Effector memory CD8-positive, alpha-beta T cell (primary cell): Measurements from ENCODE around the gene TICRR.

ENCODE experiments used
- ATAC-seq: fragments of 150-1000 bp; cut with Tn5 transposase; replicated peaks from 2 replicates; pipeline ENCODE4 v1.10.0; 2021; ENCODE audit warnings: mild to moderate bottlenecking, moderate library complexity
- DNase-seq, 3 experiments: peaks; one replicate each; pipeline ENCODE4 v3.0.0; 2021
- H3K27ac Mint-ChIP-seq, 2 donors: one replicate each; pipeline ENCODE4 v1.8.0; 2022; ENCODE audit warnings: mild to moderate bottlenecking in 2 of 2, mixed read lengths in 2 of 2, moderate library complexity in 2 of 2
- H3K27me3 Mint-ChIP-seq, 2 donors: one replicate each; pipeline ENCODE4 v1.8.0; 2022; ENCODE audit warnings: mixed read lengths in 2 of 2
- H3K36me3 Mint-ChIP-seq: one replicate; pipeline ENCODE4 v1.8.0; 2022; ENCODE audit warnings: mild to moderate bottlenecking, moderate library complexity, mixed read lengths; ENCODE audit not compliant: insufficient read depth
- H3K4me1 Mint-ChIP-seq, 2 donors: one replicate each; pipeline ENCODE4 v1.8.0; 2022; ENCODE audit warnings: low read depth in 2 of 2, mixed read lengths in 2 of 2
- H3K4me3 Mint-ChIP-seq, 2 donors: one replicate each; pipeline ENCODE4 v1.8.0; 2022; ENCODE audit warnings: mild to moderate bottlenecking in 2 of 2, mixed read lengths in 2 of 2, moderate library complexity in 2 of 2
- H3K9me3 Mint-ChIP-seq, 2 donors: one replicate each; pipeline ENCODE4 v1.8.0; 2022; ENCODE audit warnings: mixed read lengths in 2 of 2

TICRR gene

DNA sequence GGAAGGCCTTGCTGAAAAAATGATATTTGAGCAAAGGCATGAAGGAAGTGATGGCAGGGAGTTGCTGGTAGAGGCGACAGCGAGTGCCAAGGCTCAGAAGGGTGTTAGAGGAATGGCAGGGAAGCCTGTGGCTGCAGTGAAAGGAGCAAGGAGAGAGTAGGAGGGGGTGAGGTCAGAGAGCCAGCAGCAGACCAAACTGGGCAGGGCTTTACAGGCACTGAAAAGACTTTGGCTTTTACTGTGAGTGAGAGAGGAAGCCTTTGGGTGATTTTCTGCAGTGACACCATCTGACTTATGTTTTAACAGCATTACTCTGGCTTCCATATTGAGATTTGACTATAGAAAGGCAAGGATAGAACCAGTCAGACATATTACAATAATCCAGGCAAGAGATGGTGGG is 11.4 kb downstream of the TICRR start:
- Mint-ChIP-seq H3K9me3 (no peaks in the 10 kb centered on the region), H3K27ac (no peak overlapping the region), H3K4me3 (no peak overlapping the region), H3K4me1 (no peaks in the 10 kb centered on the region), H3K27me3 (no peaks in the 10 kb centered on the region), H3K36me3 (no peaks in the 10 kb centered on the region)
- DNase-seq: no peak
- no peak for ATAC-seq

DNA sequence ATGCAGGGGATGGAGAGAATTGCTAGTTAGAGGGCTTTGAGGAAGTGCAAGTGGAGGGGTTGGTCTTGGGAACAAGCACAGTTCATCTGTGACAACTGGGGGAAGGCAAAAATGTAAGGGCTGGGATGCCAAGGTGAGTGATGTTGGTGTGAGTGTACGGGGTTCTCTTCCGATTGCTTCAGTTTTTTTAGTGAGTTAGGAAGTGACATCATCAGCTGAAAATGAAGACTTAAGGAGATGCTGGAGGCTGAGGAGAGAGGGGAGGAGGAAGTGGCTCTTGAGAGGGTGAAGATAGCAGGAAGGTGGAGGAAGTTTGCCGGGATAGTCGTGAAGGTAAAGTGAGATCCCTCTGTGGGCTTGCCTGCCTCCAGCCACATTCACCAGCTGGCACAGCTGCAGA is 12.7 kb downstream of the TICRR start:
- H3K4me1 Mint-ChIP-seq: no peaks in the 10 kb centered on the region
- ATAC-seq: no peak
- no peak overlapping the region for H3K27ac Mint-ChIP-seq
- H3K27me3 Mint-ChIP-seq: no peaks in the 10 kb centered on the region
- no peaks in the 10 kb centered on the region for H3K36me3 Mint-ChIP-seq
- no peaks in the 10 kb centered on the region for H3K9me3 Mint-ChIP-seq
- H3K4me3 Mint-ChIP-seq: no peak overlapping the region
- DNase-seq: no peak

DNA sequence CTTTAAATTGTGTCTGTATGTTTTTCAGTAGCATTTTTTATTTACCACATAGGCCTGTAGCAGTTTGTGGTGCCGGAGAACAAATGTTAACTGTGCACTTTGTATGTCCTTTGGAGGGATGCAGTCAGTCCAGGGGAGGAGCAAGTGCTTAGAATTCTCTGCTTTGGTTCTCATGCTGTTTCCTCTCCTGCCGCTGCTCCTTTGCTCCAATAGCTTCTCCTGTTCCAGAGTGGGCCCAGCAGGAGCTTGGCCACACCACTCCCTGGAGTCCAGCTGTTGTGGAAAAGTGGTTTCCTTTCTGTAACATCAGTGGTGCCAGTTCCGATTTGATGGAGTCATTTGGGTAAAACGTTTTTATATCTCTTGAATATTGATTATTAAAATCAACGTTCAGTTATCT is 16.6 kb downstream of the TICRR start:
- DNase-seq (no peak), ATAC-seq (no peak)
- Mint-ChIP-seq H3K4me1 (no peaks in the 10 kb centered on the region), H3K36me3 (no peaks in the 10 kb centered on the region), H3K9me3 (no peaks in the 10 kb centered on the region), H3K27ac (no peak overlapping the region), H3K27me3 (no peaks in the 10 kb centered on the region), H3K4me3 (no peak overlapping the region)

DNA sequence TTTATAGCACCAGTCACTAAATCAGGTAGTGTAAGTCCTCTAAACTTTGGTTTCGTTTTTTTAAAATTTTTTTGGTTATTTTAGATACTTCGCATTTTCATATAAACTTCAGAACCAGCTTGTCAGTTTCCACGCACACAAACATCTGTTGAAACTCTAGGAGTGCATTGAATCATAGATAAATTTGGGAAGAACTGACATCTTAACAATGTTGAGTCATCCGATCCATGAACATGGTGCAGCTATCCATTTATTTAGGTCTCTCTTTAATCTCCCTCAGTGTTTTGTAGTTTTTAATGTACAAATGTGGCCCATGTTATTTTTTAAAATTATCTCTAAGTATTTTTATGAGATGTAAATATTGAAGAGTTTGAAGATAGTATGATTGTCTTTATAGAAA is 17.7 kb downstream of the TICRR start:
- Mint-ChIP-seq H3K9me3 (no peaks in the 10 kb centered on the region), H3K27me3 (no peaks in the 10 kb centered on the region), H3K27ac (no peak overlapping the region), H3K4me3 (no peak overlapping the region), H3K4me1 (no peaks in the 10 kb centered on the region), H3K36me3 (no peaks in the 10 kb centered on the region)
- ATAC-seq (no peak), DNase-seq (no peak)

DNA sequence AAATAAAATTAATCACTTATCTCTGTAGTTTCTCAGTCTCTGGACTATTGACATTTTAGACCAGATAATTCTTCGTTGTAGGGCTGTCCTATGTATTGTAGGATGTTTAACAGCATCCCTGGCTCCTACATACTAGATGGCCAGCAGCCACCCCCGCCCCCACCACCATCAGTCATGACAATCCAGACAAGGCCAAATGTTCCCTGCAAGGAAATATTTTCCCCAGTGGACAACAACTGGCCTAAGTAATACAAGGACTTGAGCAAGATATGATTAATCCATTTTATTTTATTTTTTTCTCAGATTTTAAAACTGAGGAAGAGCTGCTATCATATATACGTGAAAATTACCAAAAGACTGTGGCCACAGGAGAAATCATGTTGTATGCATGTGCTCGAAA is 23.8 kb downstream of the TICRR start:
- no peaks in the 10 kb centered on the region for H3K36me3 Mint-ChIP-seq
- H3K4me3 Mint-ChIP-seq: no peak overlapping the region
- DNase-seq: no peak

DNA sequence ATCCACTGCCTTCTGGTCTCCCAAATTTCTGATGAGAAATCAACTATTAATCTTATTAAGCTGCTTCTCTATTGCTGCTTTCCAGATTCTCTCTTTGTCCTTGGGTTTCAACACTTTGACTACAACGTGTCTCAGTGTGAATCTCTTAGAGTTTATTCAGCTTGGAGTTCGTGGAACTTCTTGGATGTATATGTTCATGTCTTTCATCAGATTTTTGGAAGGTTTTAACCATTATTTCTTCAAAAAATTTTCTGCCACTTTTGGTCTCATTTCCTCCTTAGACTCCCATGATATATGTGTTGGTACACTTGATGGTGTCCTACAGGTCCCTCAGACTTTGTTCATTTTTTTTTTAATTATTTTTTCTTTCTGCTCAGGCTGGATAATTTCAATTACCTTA is 36.0 kb downstream of the TICRR start:
- Mint-ChIP-seq H3K9me3 (peaks cover 4 to 10% of the 10 kb centered on the region in 2 donors), H3K27ac (no peak overlapping the region), H3K27me3 (no peaks in the 10 kb centered on the region), H3K36me3 (no peaks in the 10 kb centered on the region), H3K4me1 (no peaks in the 10 kb centered on the region), H3K4me3 (no peak overlapping the region)
- no peak for ATAC-seq
- no peak for DNase-seq

More for the DNA sequence above, 23.8 kb downstream of the TICRR start:
- no peaks in the 10 kb centered on the region for H3K27me3 Mint-ChIP-seq
- no peak overlapping the region for H3K27ac Mint-ChIP-seq
- no peaks in the 10 kb centered on the region for H3K4me1 Mint-ChIP-seq
- no peak for ATAC-seq
- no peaks in the 10 kb centered on the region for H3K9me3 Mint-ChIP-seq

DNA sequence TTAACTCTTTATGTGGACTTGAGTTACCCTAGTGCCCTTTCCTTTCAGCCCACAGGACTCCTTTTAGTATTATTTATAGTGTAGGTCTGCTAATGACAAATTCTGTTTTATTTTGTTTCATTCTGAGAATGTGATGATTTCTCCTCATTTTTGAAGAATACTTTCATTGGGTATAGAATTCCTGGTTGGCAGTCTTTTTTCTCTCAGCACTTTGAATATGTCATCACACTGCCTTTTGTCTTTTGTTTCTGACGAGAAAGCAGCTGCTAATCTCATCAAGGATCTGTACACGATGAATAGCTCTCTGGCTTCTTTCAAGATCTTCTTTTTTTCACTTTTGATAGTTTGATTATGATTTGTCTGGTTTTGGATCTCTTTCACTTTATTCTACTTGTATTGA is 37.8 kb downstream of the TICRR start:
- Mint-ChIP-seq H3K27me3 (no peaks in the 10 kb centered on the region), H3K4me3 (no peak overlapping the region)
- ATAC-seq: no peak

DNA sequence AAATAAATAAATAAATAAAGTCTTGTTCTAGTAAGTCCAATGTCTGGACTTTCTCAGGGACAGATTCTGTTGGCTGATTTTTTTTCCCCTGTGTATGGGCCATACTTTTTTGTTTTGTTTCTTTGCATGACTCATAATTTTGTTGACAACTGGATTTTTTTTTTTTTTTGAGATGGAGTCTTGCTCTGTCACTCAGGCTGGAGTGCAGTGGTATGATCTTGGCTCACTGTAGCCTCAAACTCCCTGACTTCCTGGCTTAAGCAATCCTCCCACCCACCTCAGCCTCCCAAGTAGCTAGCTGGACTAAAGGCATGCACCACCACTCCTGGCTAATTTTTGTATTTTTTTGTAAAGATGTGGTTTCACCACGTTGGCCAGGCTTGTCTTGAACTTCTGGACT is 38.9 kb downstream of the TICRR start:
- no peaks in the 10 kb centered on the region for H3K4me1 Mint-ChIP-seq
- H3K36me3 Mint-ChIP-seq: no peaks in the 10 kb centered on the region

More for the DNA sequence above, 37.8 kb downstream of the TICRR start:
- Mint-ChIP-seq H3K9me3 (peaks cover 4 to 10% of the 10 kb centered on the region in 2 donors), H3K36me3 (no peaks in the 10 kb centered on the region), H3K4me1 (no peaks in the 10 kb centered on the region), H3K27ac (no peak overlapping the region)
- no peak for DNase-seq

DNA sequence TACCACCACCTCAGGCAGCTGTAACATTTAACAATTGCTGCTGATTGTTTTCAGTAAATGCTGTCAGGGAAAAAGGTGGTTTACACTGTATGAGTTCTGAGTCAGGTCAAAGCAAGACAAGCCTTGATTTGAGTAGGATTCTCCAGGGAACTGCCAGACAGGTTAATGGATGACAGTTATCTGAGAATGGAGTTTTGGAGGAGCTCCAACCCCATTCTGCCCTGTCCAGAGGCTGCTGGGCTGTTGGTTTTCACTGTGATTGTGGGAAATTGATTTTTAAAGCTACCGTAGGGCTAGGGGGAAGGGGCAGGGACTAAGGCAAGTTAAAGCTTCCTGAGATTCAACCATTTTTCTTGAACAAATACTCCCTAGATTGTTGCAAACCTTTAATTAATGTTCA is 39.9 kb downstream of the TICRR start:
- Mint-ChIP-seq H3K9me3 (peaks cover 4 to 10% of the 10 kb centered on the region in 2 donors), H3K36me3 (no peaks in the 10 kb centered on the region), H3K27me3 (no peaks in the 10 kb centered on the region), H3K4me1 (no peaks in the 10 kb centered on the region), H3K4me3 (no peak overlapping the region), H3K27ac (no peak overlapping the region)
- ATAC-seq (no peak), DNase-seq (no peak)

More for the DNA sequence above, 38.9 kb downstream of the TICRR start:
- Mint-ChIP-seq H3K4me3 (no peak overlapping the region), H3K9me3 (peaks cover 4 to 10% of the 10 kb centered on the region in 2 donors), H3K27me3 (no peaks in the 10 kb centered on the region), H3K27ac (no peak overlapping the region)
- ATAC-seq: no peak
- DNase-seq: no peak

DNA sequence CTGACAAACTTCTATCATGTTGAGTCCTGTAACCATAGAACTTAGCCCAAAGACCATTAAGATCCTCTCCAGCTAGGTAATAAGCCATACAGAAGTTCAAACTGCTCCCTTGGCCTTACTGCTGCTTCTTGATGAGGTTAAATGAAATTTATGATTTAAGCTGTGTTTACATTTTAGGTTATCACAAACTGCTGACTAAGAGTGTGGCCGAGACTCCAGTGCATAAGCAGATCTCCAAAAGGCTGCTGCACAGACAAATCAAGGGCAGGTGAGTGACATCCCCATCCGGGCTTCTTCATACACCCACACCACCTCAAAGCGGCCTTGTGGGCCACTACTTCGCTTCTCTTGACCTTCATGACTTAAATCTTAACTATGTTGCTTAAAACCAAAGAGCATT is 41.0 kb downstream of the TICRR start:
- no peak for DNase-seq
- Mint-ChIP-seq H3K9me3 (peaks cover 4 to 10% of the 10 kb centered on the region in 2 donors), H3K27ac (no peak overlapping the region), H3K27me3 (no peaks in the 10 kb centered on the region), H3K36me3 (no peaks in the 10 kb centered on the region), H3K4me3 (no peak overlapping the region), H3K4me1 (no peaks in the 10 kb centered on the region)
- no peak for ATAC-seq

DNA sequence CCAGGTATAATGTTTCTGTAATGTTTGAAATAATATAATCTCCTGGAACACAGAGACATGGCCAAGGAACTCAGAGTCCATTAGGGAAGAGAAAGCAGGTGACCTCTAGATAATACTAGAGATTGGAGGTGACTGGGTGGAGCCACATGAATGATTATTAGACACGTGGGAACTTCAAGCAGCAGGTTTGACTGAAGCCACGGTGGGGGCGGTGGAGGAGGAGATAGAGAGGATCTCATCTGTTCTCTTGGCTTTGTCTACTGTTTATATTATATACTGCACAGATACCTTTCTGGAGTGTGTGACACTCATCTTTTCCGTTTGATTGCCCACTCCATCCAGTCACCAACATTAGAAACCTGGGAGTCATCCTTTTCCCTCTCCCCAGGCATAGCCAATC is 46.3 kb downstream of the TICRR start:
- no peak overlapping the region for H3K4me3 Mint-ChIP-seq
- no peaks in the 10 kb centered on the region for H3K36me3 Mint-ChIP-seq

DNA sequence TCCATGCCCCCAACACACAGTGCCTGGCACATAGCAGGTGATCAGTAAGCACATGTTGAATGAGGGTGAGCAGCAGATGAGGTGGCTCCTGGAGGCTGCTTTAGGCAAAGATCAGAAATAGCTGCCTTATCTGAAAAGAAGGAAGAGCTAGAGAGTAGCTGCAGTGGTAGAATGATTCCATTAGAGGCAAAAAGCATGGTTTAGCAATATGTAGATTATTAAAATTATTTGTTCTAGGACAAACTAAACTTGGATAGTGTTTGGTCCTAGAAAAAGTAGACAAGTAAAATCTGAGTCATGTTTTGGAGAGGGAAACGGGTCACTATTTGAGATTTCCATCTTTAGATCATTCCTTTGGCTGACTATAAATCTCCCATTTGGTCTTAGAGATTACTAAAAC is 47.9 kb downstream of the TICRR start:
- no peaks in the 10 kb centered on the region for H3K27me3 Mint-ChIP-seq
- H3K27ac Mint-ChIP-seq: no peak overlapping the region
- no peaks in the 10 kb centered on the region for H3K36me3 Mint-ChIP-seq
- ATAC-seq (no peak), DNase-seq (no peak)
- no peaks in the 10 kb centered on the region for H3K9me3 Mint-ChIP-seq
- H3K4me1 Mint-ChIP-seq: no peaks in the 10 kb centered on the region
- H3K4me3 Mint-ChIP-seq: no peak overlapping the region

More for the DNA sequence above, 46.3 kb downstream of the TICRR start:
- no peak for ATAC-seq
- H3K4me1 Mint-ChIP-seq: no peaks in the 10 kb centered on the region
- DNase-seq: no peak
- no peaks in the 10 kb centered on the region for H3K9me3 Mint-ChIP-seq
- no peaks in the 10 kb centered on the region for H3K27me3 Mint-ChIP-seq
- H3K27ac Mint-ChIP-seq: no peak overlapping the region

DNA sequence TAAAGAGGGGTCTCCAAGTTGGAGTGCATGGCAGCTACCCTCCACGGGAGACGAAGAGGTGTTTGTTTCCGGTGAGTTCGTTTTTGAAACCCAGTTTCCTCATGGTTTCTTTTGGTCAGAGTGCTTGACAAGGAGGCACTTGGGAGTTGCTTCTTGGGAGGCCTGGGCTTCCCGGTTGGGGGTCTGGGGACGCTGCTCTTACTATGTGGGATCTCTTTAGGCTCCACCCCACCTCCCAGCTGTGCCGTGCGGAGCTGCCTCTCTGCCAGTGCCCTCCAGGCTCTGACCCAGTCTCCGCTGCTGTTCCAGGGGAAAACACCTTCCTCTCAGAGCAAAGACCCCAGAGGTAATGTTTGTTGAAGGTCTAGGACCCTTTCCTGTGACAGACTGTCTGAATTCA is 50.4 kb downstream of the TICRR start:
- no peaks in the 10 kb centered on the region for H3K9me3 Mint-ChIP-seq
- peak overlapping the region in 1 of 2 donors; percentile 63 for H3K27ac Mint-ChIP-seq
- no peaks in the 10 kb centered on the region for H3K27me3 Mint-ChIP-seq
- no peaks in the 10 kb centered on the region for H3K4me1 Mint-ChIP-seq
- H3K4me3 Mint-ChIP-seq: no peak overlapping the region
- ATAC-seq (no peak), DNase-seq (no peak)
- peaks cover 3% of the 10 kb centered on the region for H3K36me3 Mint-ChIP-seq

DNA sequence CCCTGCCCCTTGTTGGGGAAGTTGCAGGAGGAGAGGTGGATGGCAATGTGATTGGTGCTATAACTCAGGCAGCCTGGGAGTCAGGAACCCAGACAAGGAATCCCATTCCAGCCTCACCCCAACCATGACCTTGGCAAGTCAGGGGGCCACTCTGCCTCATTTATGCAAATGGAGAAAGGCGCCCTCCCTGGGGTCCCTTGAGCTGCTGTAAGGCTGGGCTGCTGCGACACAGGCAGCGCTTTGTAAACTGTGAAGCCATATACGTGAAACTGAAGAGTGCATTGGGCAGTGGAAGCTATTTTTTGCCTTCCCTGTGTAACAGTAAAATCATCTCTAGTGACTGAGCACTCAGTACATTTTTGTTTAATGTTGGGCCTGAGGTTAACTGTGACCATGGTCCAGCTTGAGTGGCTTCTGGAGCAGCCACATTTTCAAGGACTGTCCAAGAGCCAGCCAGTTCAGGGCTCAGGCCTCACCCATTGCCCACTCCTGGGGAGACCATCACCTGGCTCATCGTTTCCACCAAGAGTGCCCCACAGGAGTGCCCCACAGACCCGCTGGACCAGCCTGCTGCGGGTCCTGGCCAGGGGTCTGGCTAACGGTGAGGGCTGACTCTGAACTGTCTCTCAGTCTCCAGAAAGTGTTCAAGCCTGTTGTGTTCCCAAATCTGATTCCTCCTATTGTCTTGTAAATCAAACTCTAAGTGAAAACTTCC is 52.1 kb downstream of the TICRR start:
- DNase-seq (no peak), ATAC-seq (no peak)
- no peaks in the 10 kb centered on the region for H3K4me1 Mint-ChIP-seq
- H3K36me3 Mint-ChIP-seq: peaks cover 3% of the 10 kb centered on the region
- no peak overlapping the region for H3K4me3 Mint-ChIP-seq
- no peak overlapping the region for H3K27ac Mint-ChIP-seq
- no peaks in the 10 kb centered on the region for H3K9me3 Mint-ChIP-seq
- H3K27me3 Mint-ChIP-seq: peaks cover 0 to 11% of the 10 kb centered on the region in 2 donors
